Measurements from ENCODE around the gene SETD3.

DNA sequence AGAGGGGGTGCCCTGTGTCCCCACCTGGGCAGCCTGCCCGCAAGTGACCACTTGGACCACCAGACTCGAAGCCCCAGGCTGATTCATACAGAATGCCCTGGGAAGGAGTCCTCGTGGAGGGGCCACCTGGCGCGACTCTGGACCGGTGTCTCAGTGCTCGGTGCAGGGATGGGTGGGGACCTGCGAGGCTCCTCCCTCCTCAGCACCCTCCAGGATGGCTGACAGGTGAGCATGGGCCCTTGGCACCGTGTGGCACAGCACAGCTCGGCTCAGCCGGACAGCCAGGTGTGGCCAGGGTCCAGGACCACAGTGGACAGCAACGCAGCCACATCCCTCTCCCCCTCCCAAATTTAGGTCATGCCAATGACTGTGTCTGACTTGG lies 45.0 kb upstream of the SETD3 start:
- TF ChIP-seq BRCA1 (IDR thresholded peaks at IDR 0.05; ENCODE audit: low read depth, low read length) (no peak), CEBPB (IDR thresholded peaks at IDR 0.05; ENCODE audit: low read depth, low read length) (no peak), POLR2AphosphoS5 (IDR thresholded peaks at IDR 0.05; ENCODE audit: low read depth, low read length) (no peak), SIN3A (conservative IDR thresholded peaks at IDR 0.05 in 1 of 2, IDR thresholded peaks at IDR 0.05 in 1 of 2; ENCODE audit: low read depth in 1 of 2, low read length in 2 of 2) (no peak), POLR2A (IDR thresholded peaks at IDR 0.05; ENCODE audit: control extremely low read depth in 1 of 2, low read depth in 2 of 2, low read length in 2 of 2) (no peak), SP1 (IDR thresholded peaks at IDR 0.05; ENCODE audit: low read depth, low read length) (no peak), NRF1 (IDR thresholded peaks at IDR 0.05; ENCODE audit: low read depth, low read length) (no peak), EZH2 (IDR thresholded peaks at IDR 0.05; ENCODE audit: low read depth, low read length, severe bottlenecking) (no peak), TBP (IDR thresholded peaks at IDR 0.05; ENCODE audit: low read depth, low read length) (no peak), HDAC6 (IDR thresholded peaks at IDR 0.05; ENCODE audit: low read depth, low read length) (no peak), GABPA (IDR thresholded peaks at IDR 0.05; ENCODE audit: borderline replicate concordance, insufficient read depth, low read length) (no peak)
- TF ChIP-seq, protein P1, sequence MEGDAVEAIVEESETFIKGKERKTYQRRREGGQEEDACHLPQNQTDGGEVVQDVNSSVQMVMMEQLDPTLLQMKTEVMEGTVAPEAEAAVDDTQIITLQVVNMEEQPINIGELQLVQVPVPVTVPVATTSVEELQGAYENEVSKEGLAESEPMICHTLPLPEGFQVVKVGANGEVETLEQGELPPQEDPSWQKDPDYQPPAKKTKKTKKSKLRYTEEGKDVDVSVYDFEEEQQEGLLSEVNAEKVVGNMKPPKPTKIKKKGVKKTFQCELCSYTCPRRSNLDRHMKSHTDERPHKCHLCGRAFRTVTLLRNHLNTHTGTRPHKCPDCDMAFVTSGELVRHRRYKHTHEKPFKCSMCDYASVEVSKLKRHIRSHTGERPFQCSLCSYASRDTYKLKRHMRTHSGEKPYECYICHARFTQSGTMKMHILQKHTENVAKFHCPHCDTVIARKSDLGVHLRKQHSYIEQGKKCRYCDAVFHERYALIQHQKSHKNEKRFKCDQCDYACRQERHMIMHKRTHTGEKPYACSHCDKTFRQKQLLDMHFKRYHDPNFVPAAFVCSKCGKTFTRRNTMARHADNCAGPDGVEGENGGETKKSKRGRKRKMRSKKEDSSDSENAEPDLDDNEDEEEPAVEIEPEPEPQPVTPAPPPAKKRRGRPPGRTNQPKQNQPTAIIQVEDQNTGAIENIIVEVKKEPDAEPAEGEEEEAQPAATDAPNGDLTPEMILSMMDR (IDR thresholded peaks at IDR 0.05; ENCODE audit: control extremely low read depth in 1 of 3, insufficient read depth in 1 of 3, low read depth in 1 of 3, low read length in 3 of 3) = no peak
- TF ChIP-seq, protein P2, sequence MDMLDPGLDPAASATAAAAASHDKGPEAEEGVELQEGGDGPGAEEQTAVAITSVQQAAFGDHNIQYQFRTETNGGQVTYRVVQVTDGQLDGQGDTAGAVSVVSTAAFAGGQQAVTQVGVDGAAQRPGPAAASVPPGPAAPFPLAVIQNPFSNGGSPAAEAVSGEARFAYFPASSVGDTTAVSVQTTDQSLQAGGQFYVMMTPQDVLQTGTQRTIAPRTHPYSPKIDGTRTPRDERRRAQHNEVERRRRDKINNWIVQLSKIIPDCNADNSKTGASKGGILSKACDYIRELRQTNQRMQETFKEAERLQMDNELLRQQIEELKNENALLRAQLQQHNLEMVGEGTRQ (IDR thresholded peaks at IDR 0.05; ENCODE audit: low read length) = no peak

All from H1 (cell line).